8988T (cell line): ENCODE data around the gene C3orf70.
"Not testable (repeated sequence)": the region's sequence is repeated elsewhere in the genome, so short reads cannot be mapped to it uniquely, and the experiment has no call there.

ENCODE experiments used
- DNase-seq: peaks from one replicate; pipeline ENCODE4 v3.0.0; 2011

Gene C3orf70

GRCh38 chr3:185151101-185151963 lies 1.5 kb downstream of the C3orf70 start:
- DNase-seq, result no peak

- no peak for DNase-seq
Measured at GRCh38 chr3:185150561-185150960, 2.3 kb downstream of the C3orf70 start.

GRCh38 chr3:185149591-185149990 lies 3.3 kb downstream of the C3orf70 start:
- DNase-seq, result no peak

- no peak for DNase-seq
Measured at GRCh38 chr3:185145511-185145910, 7.3 kb downstream of the C3orf70 start.

GRCh38 chr3:185144784-185145183 lies 8.1 kb downstream of the C3orf70 start:
- no peak for DNase-seq

GRCh38 chr3:185137821-185138220 lies 15.0 kb downstream of the C3orf70 start:
- DNase-seq, result no peak

GRCh38 chr3:185134509-185134908 lies 18.4 kb downstream of the C3orf70 start:
- DNase-seq, result no peak

GRCh38 chr3:185131602-185132256 lies 21.1 kb downstream of the C3orf70 start:
- DNase-seq, result no peak

GRCh38 chr3:185129083-185129482 lies 23.8 kb downstream of the C3orf70 start:
- DNase-seq, result no peak

GRCh38 chr3:185126201-185126600 lies 26.7 kb downstream of the C3orf70 start:
- no peak for DNase-seq

GRCh38 chr3:185120126-185120525 lies 32.7 kb downstream of the C3orf70 start:
- no peak for DNase-seq

- no peak for DNase-seq
Measured at GRCh38 chr3:185115371-185115770, 37.5 kb downstream of the C3orf70 start.

GRCh38 chr3:185114756-185115155 lies 38.1 kb downstream of the C3orf70 start:
- no peak for DNase-seq

GRCh38 chr3:185112186-185112585 lies 40.7 kb downstream of the C3orf70 start:
- DNase-seq, result no peak

- DNase-seq, result not testable (repeated sequence)
Measured at GRCh38 chr3:185109012-185109411, 43.8 kb downstream of the C3orf70 start.

- DNase-seq, result not testable (repeated sequence)
Measured at GRCh38 chr3:185106256-185106890, 46.5 kb downstream of the C3orf70 start.

- no peak for DNase-seq
Measured at GRCh38 chr3:185103359-185104127, 49.3 kb downstream of the C3orf70 start.

GRCh38 chr3:185094697-185095096 lies 58.2 kb downstream of the C3orf70 start:
- DNase-seq, result no peak

GRCh38 chr3:185093116-185093515 lies 59.7 kb downstream of the C3orf70 start:
- DNase-seq, result no peak

GRCh38 chr3:185090811-185091210 lies 62.0 kb downstream of the C3orf70 start:
- DNase-seq, result no peak

- DNase-seq, result no peak
Measured at GRCh38 chr3:185089751-185090150, 63.1 kb downstream of the C3orf70 start.

GRCh38 chr3:185089343-185089742 lies 63.5 kb downstream of the C3orf70 start:
- no peak for DNase-seq

GRCh38 chr3:185087419-185087818 lies 65.4 kb downstream of the C3orf70 start:
- no peak for DNase-seq
